Pons (tissue), 1 donor: ENCODE measurements around the gene NUBP2.
A peak's percentile ranks its signal among the peaks of the same experiment; 100 is the strongest.

ENCODE experiments used
- DNase-seq: peaks from one replicate; pipeline ENCODE4 v3.0.0-alpha.2; 2016; ENCODE audit warnings: low spot score

The NUBP2 gene

DNA sequence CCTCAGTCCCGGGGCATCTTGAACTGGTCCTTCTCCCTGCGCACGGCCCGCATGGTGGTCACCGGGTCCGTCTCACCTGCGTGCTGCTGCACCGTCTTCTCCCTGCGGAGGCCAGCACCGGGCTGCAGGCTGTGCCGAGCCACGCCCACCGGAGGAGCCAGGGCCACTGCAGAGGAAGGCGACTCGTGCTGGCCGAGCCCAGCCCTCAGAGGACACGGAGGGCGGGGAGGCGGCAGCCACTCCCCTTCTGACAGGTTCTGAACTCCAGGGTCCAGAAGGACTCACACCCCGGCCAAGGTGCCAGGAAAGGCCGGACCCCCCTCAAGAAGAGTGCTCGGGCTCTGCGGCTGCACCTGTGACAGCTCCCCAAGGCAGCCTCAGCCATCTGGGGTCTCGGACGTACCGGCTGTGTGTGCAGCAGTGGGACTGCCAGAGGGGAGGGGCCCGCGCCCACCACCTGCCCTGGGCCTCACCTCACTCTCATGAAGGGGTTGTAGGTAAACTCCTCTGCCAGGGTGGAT lies 26.6 kb downstream of the NUBP2 start:
- no peak for DNase-seq

DNA sequence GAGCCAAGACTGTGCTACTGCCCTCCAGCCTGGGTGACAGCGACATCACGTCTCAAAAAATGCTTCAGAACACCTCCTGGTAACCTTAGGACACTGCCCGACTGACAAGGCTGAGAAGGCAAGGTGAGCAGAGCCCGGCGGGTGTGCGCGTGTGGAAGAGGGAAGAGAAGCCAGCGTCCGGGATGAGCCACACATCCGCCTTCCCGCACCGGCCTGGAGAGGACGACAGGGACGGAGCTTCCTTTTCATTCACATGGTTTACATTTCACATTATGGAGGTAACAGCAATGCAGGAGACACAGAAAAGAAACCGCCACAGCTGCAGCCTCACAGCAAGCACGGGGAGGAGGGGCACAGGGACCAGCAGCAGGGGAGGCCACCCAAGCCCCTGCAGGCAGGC lies 27.3 kb downstream of the NUBP2 start:
- DNase-seq = no peak

DNA sequence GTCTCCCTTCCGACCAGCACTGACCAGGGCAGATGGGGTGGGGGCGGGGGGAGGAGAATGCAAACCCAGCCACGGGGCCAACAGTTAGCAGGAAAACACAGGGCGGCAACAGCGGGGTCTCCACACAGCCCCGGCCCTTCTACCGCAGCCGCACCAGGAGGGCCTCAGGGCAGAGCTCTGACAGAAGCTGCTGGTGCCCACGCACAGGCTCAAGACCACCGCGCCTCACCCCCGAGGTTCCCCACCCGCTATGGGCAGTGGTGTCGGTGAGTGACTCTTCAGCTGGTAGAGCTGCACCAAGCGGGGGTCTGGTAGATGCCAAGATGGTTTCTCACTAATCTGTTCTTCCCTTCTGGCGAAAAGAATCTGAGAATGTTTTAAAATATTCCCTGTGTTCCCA lies 27.8 kb downstream of the NUBP2 start:
- DNase-seq = no peak

DNA sequence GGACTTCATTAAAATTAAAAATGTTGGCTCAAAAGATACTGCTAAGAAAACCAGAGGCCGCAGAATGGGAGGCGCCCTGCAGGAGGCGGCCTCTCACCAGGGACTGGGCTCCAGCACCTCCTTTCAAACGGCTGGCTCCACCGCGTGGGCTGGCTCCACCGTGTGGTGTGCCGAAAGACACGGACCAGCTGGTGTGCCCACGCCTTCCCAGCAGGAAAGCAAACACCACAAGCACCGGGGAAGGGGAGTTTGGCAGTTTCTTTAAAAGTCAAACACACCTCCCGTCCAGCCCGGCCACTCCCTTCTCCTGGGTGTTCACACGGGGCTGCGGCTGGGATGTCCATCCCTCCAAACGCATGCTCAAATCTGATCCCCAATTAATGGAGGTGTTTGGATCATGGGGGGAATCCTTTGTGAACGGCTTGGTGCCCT lies 30.0 kb downstream of the NUBP2 start:
- DNase-seq = no peak

DNA sequence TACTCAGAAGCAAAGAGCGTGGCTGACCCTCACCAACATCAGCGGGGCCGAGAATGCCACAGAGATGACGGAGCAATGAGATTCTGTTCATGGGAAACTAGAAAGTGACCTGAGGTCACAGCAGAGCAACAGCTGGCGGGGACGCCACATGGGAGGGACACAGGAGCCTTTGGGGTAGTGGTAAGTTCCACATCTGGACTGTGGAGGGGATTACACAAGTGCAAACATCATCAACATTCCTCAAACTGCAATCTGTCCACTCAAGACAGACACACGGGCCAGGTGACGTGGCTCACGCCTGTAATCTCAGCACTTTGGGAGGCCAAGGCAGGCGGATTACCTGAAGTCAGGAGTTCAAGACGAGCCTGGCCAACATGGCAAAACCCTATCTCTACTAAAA lies 32.7 kb downstream of the NUBP2 start:
- no peak for DNase-seq

DNA sequence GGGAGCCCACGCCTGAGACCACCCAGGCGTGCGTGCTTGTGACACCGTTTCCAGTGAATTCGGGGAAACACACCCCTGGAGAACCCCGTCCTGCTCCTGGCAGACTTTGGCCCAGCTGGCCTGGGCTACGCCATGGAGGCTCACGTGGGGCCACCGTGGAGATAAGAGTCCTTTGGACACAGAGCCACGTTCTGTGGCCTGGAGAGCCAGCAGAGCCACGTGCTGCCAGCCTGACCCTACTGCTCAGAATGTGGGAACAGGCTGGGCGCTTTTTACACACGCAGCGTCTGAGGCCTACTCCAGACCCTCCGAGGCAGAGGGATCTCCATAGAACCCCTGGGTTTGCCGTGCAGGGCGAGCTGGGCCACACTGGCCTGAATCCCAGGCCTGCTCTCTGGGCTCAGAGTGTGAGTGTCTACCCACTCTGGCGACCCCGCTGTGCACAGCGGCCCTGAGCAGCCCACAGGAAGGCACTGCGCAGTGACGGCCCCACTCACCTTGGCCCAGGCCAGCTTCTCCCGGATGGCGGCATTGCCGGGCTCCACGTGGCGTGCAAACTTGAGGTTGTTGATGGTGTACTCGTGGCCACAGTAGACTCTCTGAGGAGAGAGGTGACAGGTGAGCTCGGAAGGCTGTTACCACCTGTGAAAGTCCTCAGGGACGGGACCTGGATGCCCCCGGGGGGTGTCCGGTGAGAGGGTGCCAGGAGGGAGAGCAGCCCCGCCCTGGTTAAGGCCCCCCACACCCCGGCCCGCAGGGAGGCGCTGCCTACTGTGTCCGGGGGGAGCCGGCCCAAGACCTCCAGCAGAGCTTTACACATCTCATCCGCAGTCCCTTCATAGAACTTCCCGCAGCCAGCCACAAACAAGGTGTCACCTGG lies 33.9 kb downstream of the NUBP2 start:
- DNase-seq = no peak

DNA sequence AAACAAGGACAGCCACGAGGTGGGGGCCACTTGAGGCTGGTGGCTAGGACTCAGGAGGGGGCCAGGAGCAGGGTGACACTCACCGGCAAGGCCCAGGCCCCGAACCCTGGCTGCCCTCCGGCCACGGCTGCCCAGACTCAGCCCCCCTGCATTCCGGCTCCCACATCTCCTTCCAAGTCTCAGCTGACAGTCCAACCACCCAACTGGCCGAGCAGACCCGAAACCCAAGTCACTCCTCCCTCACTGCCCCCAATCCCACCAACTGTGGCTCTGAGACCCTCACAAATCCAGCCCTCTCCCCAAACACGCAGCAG lies 34.5 kb downstream of the NUBP2 start:
- no peak for DNase-seq

DNA sequence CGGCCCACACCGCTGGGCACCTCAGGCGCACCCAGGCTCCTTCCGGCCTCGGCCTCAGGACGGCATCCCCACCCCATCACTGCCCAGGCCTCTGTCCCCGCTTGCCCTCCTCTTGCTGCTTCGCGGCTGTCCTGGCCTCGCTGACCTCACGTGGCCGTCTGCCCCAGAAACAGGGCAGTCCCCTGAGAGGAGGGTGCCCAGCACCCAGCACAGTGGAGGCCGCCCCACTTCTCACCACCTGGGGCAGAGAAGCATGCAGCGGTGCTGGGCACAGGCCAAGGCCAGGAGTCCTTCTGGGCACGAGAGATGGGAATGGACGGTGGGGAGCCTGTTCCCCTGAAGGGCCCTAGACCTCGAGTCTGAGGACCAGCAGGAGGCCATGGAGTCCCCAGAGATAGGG lies 35.0 kb downstream of the NUBP2 start:
- DNase-seq = no peak

DNA sequence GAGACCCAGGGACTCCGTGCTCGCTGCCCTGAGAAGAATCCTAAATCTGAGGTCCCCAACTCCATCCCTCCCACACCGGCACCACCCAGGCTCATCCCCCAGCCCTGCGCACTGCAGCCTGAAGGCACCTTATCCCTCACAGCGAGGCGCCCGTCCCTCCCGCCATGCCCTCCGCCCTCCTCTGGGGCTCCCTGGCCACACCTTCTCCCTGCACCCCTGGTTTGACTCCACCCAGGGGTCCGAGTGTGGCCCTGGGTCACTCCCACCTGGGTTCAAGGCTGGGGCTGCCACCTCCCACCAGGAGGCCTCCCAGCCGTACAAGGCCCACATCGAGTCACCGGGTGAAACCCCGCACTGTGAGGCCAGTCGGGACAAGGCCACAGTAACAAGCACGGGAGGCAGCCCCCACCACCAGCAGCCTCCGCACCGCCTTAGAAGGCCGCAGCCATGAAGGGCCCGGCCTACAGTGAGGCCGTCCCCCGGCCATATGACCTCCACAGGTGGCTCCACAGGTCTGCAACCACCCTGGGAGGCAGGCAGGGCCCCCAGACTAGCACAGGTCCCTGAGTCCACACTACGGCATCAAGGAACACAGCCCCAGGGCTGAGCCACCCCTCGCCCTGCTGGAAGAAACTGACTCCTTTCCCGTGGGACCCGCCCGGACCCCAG lies 35.6 kb downstream of the NUBP2 start:
- no peak for DNase-seq

DNA sequence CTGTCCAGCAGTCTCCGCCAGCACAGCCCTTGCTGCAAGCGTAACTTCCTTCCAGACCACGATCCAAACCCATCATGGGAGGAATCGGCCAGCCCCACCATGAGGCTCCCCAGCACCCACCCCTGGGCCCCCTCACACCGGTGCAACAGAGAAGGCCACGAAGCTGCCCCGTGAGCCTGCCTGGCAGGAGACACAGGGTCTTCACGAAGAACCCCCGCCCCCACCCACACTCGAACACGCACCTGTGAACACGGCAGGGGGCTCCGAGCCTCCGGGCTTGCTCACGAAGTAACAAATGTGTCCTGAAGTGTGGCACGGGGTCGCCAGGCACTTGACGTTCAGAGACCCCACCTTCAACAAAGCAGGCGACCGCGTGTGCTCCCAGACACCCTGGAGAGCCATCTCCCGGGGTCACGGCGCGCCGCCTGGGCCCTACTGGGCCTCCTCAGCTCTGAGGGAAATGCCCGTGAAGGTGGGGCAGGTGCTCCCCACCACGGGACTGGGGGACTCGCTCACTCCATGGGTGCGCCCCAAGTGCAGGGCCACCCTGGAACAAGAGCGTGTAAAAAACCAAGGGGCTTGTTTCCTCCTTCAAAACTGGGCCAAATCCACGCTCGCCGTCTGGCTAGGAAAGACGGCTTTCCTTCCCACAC lies 36.2 kb downstream of the NUBP2 start:
- no peak for DNase-seq

DNA sequence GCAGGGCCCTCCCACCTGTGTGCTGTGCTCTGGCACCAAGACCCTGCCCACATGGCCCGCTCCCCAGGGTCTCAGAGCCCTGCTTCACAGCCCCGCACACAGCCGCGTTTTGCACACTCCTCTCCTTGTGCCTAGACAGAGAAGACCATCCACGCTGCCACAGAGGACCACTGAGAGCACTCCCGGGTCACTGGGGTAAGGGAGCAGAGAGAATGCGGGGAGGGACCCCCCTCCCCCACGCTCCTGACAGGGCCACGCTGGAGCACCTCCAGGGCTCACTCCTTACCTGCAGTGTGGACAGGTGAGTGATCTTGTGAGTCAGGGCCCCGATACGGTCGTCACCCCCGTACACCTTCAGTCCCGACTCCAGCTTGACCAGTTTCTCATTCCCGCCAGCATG lies 36.9 kb downstream of the NUBP2 start:
- no peak for DNase-seq

DNA sequence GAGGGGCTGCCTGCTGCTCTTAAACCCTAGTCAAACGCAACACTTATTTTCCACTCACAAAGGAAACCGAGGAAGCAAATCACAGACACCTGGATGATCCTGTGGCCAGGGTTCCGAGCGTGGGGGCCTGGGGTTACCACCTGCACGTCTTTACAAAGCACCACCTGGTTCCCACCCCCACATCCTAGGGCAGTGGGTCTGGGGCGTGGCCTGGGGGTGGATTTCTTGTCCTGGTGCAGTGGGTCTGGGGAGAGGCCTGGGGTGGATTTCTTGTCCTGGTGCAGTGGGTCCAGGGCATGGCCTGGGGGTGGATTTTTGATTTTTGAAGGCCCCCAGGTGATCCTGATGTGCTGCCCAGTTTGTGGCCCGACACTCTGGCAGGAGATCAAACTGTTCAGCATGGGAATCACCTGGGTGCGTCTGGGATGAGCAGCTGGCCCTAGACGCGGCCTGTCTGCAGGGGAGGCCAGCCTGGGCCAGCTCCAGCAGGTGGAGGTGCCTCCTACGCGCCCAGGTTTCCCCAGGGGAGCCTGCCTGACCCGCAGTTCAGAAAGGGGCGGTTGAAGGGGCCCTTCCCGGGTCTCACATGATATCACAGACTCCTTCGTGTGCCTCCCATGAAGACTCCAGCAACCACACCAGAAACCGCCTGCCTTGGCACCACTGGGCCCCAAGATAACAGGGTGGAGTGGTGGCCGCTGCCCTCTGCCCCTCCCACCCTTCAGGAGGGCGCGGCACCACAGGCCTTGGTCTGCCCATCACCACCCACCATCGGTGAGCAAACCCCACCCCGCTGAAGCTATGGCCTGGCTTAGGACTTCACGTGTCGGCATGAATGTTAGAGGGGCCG lies 37.6 kb downstream of the NUBP2 start:
- no peak for DNase-seq

DNA sequence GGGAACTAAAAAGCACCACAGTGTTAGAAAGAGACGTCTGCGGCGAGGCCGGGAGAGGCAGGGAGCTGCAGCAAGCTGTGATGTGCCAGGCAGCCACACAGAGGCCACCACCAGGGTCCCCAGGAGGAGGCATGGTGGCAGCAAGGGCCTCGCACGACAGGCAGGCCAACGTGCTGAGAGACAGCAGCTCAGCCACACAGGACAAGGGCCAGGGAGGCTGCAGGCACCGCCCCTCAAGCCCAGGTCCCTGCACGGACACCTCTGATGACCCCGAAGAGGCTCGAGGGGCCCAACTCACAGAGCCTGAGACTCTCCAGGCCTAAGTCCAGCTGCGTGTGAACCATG lies 38.2 kb downstream of the NUBP2 start:
- no peak for DNase-seq

DNA sequence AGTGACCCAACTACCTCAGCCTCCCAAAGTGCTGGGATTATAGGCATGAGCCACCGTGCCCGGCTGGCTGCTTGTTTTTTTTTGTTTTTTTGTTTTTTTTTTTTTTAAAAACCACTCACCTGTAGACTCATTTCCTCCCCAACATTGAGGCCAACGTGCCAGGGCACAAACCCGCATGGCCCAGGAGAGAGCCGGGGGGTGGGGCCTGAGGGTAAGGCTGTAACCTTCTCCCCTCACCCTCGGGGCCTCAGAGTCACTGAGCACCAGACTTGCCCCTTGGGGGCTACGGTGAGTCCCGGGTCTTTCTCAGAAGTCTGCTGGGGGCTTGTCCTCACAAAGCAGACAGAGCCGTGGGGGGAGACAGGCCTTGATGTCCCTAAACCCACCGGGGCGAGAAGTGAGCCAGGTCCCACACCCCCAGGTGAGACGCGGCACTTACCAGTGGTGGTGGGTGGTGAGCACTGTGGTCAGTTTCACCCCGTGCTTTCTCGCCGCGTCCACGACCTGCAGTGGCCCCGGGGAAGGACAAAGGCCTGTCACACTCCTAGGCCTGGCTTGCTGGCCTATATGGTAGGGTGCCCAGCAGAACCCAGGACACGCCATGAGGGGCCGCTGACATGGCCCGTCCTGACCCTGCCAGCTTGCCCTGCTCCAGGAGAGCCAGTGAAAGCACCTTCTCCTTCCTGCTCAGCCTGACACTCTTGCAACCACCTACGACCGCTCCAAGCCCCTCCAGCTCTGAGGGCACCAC lies 39.3 kb downstream of the NUBP2 start:
- no peak for DNase-seq

DNA sequence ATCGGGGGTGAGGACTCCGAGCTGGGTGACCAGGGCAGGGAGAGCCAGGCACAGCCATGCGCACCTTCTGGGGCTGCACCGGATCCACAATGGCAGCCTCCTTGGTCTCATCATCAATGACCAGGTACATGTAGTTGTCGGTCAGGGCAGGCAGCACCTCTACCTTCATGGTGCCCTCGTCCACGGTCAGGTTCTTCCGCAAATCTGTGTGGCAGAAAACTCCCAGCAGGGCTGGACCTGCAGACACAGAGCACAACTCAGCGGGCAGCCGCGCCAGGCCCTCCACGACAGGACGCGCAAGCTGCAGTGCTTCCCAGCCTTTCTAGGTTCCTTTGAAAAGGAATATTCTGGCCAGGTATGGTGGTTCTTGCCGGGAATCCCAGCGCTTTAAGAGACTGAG lies 40.0 kb downstream of the NUBP2 start:
- no peak for DNase-seq

DNA sequence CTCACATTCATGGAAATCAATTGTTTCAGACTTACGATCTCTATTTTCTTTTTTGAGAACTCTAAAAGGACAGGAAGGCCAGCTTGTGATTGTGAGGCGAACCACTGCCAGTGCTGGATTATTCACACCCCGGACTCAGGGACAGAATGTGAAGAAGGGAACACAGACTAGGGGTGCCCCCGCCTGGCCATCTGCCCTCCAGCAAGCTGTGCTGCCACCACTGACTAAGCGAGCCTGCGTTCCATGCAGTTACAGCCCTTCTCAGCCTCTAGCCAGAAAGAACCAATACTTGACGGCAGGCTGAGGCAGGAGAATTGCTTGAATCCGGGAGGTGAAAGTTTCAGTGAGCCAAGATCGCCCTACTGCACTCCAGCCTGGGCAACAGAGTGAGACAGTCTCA lies 41.1 kb downstream of the NUBP2 start:
- DNase-seq = peak; percentile 19

DNA sequence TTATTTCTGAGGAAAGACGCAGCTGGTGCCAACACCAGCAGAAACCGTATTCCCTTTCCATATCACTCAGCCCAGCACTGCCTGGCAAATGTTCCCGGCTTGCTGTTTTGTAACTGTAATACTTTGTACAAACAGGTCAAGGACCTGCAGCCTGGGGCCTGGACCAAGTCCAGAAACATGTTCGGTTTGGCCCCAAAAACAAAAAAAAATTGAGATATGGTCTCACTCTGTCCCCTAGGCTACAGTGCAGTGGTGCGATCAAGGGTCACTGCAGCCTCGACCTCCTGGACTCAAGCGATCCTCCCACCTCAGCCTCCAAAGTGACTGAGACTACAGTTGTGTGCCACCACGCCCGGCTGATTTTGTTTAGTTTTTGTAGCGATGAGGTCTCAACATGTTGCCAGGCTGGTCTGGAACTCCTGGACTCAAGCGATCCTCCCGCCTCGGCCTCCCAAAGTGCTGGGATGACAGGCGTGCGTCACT lies 42.7 kb downstream of the NUBP2 start:
- DNase-seq = no peak

DNA sequence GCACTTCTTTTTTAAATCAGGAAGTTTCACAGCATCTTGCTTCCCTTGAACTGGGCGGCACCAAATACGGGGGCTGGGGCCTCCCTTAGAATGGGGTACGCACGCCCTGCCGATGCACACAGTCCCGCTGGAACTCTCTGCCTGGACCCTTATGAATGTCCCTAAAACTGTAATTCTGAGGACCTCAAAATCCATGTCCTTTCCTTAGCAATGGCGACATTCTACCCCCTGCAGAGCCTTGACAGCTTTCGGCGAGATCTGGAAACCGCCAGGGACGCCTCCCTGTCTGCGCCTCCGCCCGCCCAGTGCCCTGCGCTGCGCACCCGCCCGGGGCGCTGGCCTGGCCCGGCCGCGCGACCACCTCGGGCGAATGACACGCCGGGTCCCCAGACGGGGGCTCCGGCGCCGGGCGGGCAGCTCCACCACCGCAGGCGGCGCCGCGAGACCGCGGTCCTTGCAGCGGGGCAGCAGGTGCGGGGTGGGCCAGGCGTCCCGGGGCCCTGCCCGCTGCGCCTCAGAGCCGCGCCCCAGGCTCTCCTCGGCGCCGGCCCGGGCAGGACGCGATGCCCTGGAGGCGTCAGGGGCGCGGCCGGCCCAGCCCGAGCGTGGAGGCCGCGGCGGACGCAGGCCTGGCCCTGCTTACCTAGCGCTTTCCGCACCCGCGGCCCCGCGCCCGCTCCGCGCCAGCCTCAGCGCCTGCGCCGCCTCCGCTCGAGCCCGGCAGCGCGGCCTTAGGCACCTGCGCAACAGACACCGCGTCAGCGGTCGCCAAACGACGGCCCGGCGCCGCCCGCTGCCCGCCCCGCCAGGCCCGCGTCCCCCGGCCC lies 43.3 kb downstream of the NUBP2 start:
- DNase-seq = no peak

DNA sequence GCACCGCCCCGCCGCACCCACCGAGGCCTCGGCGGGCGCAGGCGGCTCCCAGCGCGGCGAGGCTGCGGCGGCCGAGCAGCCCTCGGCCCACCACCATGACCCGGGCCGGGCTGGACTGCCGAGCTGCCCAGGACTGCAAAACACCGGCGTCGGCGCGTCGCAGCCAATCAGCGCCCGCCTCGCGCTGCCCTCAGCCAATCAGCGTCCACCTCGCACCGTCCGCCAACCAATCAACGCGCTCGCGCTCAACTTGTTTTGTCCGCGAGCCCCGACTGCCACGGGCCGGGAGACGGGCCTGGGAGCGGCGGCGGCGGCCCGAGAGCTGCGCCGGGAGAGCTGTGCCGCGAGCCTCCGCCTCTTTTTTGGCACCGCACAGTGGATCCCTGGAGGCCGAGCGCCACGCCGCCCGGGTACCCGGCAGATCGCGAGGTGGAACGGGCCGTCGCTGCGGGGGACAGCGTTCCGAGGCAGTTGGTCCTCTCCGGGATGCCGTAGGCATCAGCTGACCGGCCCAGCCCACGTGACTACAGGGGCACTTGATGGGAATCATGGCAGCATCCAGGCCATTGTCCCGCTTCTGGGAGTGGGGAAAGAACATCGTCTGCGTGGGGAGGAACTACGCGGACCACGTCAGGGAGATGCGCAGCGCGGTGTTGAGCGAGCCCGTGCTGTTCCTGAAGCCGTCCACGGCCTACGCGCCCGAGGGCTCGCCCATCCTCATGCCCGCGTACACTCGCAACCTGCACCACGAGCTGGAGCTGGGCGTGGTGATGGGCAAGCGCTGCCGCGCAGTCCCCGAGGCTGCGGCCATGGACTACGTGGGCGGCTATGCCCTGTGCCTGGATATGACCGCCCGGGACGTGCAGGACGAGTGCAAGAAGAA lies 44.2 kb downstream of the NUBP2 start, which contains the start of the genes FAHD1 and HAGH:
TSS of gene FAHD1 (plus strand) at position 516 of the 883 bp plus-strand sequence. CDS start at position 549, 33 bp downstream.
TSS of gene HAGH (minus strand) at position 135 of the 883 bp plus-strand sequence. CDS start at position 97, 38 bp downstream.
- DNase-seq = peak; percentile 84
